GM18520 (cell line): ENCODE results near the gene CASQ2.

Experiments
- ATAC-seq: cut with Tn5 transposase; IDR thresholded peaks from one replicate; pipeline ENCODE4 v1.9.1; 2021; ENCODE audit not compliant: unreplicated experiment

Gene CASQ2

GRCh38 chr1:115768549-115768948 lies at the start of gene CASQ2:
Gene CASQ2 (minus strand): TSS chr1:115768714. CDS start chr1:115768541, 173 bp downstream.
- no peak for ATAC-seq

GRCh38 chr1:115815694-115816093 lies 47.2 kb upstream of the CASQ2 start:
- ATAC-seq: no peak

DNA sequence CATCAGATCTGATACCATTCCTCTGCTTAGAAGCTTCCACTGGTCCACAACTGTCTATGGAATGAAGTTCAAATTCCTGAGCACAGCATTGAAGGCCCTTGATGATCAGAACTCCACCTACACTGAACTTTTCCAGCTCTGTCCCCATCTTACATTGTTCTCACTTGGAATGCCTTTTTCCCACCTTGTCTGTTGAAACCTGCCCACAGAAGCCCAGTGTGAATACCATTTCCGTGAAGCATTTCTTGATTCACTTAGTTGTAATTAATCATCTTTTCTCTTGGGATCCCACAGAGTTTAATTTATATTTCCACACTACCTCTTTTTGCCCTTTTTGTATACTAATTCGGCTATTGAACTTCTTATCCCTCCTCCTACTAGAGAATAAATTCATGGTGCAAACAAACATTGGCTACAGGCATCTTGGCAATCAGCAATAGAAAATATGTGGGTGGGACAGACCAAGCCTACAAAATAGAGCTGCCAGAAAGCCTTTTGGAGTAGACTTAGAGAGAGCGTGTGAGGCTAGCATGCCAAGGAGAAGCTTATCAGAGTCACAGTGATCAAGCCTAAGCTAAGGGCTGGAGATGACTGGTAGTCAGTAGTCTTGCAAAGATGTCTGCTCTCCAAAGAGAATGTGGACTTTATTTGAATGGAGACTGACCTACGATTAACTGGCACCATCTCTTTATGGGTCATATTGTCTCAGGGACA lies 46.3 kb upstream of the CASQ2 start:
- ATAC-seq: no peak

DNA sequence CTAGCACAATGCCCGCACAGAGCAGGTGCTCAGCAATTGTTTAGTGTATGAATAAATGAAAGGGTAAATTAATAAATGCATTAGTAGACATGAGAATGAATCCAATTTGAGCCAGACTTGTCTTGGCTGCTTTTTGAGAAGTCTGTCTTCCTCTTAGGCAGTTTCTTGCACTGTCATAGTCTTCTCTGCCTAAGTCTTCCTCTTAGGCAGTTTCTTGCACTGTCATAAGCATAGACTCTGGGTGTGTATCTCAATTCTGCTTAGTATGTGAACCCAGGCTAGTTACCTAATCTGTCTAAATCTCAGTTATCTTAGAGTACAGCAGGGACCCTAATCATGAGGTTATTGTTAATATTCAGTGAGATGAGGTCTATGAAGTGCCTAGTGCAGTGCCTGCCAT lies 45.2 kb upstream of the CASQ2 start:
- ATAC-seq: no peak

DNA sequence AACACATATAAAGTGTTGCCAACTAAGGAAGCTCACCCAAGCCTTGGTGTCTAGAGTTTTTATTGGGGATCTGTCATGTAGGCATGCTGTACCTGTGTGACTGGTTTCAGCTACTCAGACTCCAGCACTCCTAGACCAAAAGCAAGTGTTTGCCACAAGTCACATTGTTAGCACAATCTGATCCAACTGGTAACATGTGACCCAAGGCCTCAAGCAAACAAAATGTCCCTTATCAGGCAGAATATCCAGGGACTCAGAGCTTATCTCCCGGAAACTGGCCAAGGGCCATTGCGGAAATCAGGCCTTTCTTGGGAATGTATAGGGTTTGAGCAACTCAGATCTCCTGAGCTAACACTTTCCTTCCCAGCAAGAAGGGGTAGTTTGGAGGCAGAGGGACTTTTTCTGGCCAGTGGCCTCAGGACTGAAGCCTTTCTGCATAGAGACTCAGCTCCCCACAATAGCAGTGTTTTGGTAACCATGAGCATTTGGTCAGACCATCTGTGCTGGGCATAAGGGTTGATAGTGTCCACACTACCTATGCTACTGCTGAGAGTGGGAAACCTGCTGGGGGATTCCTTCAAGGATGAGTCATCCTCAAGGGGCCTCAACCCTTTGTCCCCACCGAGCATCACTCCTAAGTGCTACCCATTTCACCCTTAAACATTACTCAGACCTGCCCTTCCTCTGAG lies 42.8 kb upstream of the CASQ2 start:
- ATAC-seq: no peak

DNA sequence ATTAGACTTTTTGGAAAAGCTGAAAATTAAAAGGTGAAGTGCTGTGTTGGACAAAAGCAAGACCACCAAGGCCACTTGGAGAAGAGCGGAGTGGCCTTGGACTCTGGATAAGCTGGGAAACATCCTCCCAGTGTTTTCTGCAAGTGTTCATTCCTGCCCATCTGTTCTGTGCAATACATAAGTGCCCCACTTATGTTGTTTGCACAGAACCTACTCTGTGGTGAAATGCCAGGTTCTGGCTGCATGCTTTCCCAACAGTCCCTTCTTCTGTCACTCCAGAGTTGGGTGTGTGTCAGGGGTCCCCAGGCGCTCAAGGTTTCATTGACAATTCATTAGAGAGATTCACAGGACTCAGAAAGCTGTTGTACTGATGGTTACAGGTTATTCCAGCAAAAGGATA lies 42.1 kb upstream of the CASQ2 start:
- ATAC-seq: no peak

DNA sequence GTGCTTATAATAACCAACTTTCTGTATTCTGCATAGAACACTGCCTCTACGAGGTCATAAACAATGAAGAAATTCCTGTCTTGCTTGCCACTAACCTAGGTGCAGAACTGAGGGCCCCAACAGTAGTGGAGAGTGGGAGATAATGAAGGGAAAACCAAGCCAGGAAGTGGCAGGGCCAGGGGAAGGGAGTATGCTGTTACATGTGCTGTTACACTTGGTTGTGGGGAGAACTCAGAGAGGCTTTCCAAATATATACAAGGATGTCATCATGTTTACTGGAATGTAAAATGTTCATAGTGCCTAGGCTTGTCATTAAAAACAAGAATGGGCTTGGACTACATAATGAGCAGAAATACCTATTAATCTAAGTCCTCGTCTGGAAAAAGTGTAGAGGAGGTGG lies 41.3 kb upstream of the CASQ2 start:
- no peak for ATAC-seq

DNA sequence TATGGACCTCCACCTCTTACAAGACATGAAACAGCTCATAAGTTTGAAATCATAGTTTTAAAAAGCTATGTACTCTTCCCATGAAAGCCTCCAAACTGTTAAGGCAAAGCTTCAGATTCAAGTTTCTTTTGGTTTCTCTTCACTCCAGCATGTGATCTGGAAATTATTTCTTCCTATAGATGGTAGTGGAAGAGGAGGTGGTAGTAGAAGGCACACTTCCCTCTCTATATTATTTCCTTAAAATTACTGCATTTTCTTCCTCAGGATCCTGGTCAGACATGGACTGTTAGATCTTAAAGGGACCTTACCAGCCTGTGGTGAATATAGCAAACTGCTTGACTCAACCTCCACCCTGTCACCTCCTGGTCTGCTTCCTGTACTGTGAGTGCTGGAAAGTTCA lies 40.6 kb upstream of the CASQ2 start:
- no peak for ATAC-seq

- ATAC-seq: no peak
These were observed 39.2 kb upstream of the CASQ2 start for GRCh38 chr1:115807723-115808122.

DNA sequence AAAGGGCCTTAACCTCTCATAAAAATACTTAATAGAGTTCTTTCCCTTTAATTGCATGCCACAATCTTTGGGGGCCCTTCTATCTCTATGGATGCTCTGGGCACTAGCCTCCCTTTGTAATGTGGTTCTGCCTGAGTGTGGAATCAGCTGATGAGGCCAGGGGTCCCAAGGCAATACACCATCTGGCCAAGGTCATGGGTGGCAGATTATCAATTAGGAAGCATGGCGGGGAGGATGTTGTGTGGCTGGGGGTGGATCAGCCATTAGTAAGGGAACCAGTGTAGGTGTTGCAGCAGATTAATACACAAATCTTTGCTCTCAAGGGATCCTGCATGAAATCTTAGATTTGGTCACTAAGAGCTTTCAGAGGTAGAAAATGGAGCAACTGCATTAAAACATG lies 37.1 kb upstream of the CASQ2 start:
- ATAC-seq: no peak

DNA sequence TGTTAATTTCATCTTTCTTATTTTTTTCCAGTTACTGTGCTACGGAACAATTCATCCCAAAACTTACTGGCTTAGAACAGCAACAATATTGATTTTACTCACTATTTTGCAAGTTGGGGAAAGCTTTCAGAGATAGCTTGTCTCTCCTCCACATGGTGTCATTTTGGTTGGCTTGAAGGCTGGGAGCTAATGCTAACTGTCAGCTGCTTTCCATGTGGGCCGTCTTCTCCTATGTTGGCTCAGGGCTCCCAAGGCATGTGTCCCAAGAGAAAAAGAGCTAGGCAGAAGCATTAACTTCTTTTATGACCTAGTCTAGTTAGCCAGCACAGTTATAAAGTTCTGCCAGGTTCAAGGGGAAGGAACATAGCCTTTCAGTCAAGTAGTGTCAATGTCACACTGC lies 33.9 kb upstream of the CASQ2 start:
- ATAC-seq: no peak

GRCh38 chr1:115797486-115797885 lies 29.0 kb upstream of the CASQ2 start:
- no peak for ATAC-seq

GRCh38 chr1:115796897-115797296 lies 28.4 kb upstream of the CASQ2 start:
- ATAC-seq: no peak

DNA sequence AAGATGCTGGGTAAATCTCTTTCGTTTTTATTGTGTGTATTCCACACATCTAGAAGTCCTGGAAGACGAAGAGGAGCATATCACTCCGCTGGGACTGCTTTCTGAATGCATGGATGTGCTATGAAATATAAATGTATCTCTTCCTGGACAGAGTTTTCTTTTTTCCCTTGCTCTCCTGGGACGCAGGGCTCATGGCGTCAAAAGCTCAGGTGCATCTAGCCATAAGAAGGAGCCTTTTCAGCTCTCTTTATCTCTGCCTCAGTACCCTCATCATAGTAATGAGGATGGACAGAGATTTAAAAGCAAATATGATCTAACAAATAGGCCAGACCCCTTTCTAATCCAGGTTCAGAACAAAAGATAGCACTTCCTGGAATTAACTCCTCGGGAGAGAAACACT lies 27.5 kb upstream of the CASQ2 start:
- no peak for ATAC-seq

GRCh38 chr1:115794976-115795639 lies 26.6 kb upstream of the CASQ2 start:
- ATAC-seq: no peak

DNA sequence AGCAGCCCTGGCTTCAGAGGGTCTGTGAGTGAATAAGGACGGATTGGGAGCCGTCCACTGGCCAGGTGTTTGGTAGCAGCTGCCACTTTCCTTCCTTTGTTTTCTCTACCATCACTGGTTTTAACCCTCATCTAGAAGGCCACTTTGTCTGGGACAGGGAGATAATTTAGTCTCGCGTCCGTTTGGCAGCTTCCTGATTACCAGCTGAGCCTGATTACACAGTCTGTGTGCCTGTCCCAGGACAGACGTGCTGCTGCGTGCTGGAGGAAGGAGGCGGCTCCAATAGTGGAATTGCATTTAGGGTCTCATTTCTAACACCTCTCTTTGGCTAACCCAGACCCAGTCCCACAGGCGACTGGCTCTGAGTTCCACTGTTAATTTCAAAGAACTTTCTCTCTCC lies 24.6 kb upstream of the CASQ2 start:
- ATAC-seq: no peak

DNA sequence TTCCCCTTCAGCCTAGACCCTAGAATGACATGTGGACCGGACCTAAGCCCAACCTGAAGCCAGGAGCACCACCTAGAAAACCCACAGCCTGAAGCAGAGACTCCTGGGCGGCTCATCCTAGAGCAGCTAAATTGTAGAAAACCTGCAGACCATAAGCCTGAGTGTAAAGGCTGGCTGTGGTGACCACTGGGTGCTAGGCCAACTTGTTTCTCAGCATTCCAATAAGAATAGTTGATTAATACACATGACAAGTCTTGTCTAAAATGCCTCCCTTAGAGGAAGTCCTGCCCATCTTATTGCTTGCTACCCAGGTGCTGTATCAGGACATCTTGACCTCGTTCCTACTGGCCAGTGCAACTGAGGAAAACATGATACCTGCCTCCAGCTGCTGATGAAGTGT lies 23.3 kb upstream of the CASQ2 start:
- no peak for ATAC-seq

- ATAC-seq: no peak
These were observed 22.3 kb upstream of the CASQ2 start for GRCh38 chr1:115790846-115791245.

- ATAC-seq: no peak
These were observed 21.8 kb upstream of the CASQ2 start for GRCh38 chr1:115790356-115790755.

- no peak for ATAC-seq
These were observed 14.8 kb upstream of the CASQ2 start for GRCh38 chr1:115783311-115783710.

- ATAC-seq: no peak
These were observed 14.2 kb upstream of the CASQ2 start for GRCh38 chr1:115782571-115783281.

GRCh38 chr1:115781851-115782250 lies 13.3 kb upstream of the CASQ2 start:
- no peak for ATAC-seq
